ENCODE measurements around the gene LTB4R2.

The LTB4R2 gene

DNA sequence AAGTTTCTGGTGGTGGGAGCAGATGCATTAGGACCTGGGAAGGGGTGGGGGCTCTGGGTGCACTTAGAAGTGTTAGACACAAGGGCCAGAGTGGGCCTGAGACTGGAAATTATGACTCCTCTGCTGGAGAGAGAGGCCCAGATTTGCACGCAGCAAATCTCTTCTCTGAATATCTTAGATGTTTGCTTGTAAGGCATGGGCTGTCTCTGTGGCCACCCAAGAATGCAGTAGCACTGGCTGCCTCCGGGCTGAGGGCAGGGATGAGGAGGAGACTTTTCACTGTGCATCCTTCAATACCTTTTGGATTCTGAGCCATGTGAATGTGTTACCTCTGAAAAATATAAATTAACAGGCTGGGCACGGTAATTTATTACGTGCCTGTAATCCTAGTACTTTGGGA is 24.6 kb upstream of the LTB4R2 start:
- no peak for ATAC-seq
- TF ChIP-seq, protein P1, sequence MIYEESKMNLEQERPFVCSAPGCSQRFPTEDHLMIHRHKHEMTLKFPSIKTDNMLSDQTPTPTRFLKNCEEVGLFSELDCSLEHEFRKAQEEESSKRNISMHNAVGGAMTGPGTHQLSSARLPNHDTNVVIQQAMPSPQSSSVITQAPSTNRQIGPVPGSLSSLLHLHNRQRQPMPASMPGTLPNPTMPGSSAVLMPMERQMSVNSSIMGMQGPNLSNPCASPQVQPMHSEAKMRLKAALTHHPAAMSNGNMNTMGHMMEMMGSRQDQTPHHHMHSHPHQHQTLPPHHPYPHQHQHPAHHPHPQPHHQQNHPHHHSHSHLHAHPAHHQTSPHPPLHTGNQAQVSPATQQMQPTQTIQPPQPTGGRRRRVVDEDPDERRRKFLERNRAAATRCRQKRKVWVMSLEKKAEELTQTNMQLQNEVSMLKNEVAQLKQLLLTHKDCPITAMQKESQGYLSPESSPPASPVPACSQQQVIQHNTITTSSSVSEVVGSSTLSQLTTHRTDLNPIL (CRISPR knock-in tag; IDR thresholded peaks at IDR 0.05; ENCODE audit: low read depth): no peak
- no peak for TF ChIP-seq ZC3H10 (CRISPR knock-in tag; IDR thresholded peaks at IDR 0.05)
- TF ChIP-seq GLIS3 (CRISPR knock-in tag; IDR thresholded peaks at IDR 0.05): no peak
- no peak for TF ChIP-seq ESRRG (CRISPR knock-in tag; IDR thresholded peaks at IDR 0.05)
- TF ChIP-seq, protein P2, sequence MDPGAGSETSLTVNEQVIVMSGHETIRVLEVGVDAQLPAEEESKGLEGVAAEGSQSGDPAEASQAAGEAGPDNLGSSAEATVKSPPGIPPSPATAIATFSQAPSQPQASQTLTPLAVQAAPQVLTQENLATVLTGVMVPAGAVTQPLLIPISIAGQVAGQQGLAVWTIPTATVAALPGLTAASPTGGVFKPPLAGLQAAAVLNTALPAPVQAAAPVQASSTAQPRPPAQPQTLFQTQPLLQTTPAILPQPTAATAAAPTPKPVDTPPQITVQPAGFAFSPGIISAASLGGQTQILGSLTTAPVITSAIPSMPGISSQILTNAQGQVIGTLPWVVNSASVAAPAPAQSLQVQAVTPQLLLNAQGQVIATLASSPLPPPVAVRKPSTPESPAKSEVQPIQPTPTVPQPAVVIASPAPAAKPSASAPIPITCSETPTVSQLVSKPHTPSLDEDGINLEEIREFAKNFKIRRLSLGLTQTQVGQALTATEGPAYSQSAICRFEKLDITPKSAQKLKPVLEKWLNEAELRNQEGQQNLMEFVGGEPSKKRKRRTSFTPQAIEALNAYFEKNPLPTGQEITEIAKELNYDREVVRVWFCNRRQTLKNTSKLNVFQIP (CRISPR knock-in tag; IDR thresholded peaks at IDR 0.05; ENCODE audit: borderline replicate concordance, low read depth): no peak
- TF ChIP-seq, protein P3, sequence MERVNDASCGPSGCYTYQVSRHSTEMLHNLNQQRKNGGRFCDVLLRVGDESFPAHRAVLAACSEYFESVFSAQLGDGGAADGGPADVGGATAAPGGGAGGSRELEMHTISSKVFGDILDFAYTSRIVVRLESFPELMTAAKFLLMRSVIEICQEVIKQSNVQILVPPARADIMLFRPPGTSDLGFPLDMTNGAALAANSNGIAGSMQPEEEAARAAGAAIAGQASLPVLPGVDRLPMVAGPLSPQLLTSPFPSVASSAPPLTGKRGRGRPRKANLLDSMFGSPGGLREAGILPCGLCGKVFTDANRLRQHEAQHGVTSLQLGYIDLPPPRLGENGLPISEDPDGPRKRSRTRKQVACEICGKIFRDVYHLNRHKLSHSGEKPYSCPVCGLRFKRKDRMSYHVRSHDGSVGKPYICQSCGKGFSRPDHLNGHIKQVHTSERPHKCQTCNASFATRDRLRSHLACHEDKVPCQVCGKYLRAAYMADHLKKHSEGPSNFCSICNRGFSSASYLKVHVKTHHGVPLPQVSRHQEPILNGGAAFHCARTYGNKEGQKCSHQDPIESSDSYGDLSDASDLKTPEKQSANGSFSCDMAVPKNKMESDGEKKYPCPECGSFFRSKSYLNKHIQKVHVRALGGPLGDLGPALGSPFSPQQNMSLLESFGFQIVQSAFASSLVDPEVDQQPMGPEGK (CRISPR knock-in tag; IDR thresholded peaks at IDR 0.05; ENCODE audit: borderline replicate concordance): no peak
- no peak for TF ChIP-seq OSR1 (CRISPR knock-in tag; IDR thresholded peaks at IDR 0.05)
- no peak for TF ChIP-seq TCF4 (CRISPR knock-in tag; IDR thresholded peaks at IDR 0.05; ENCODE audit: borderline replicate concordance)
- no peak for TF ChIP-seq ZFP3 (CRISPR knock-in tag; IDR thresholded peaks at IDR 0.05)
- TF ChIP-seq ISL1 (CRISPR knock-in tag; IDR thresholded peaks at IDR 0.05): no peak
- TF ChIP-seq PPARA (CRISPR knock-in tag; IDR thresholded peaks at IDR 0.05; ENCODE audit: borderline replicate concordance): no peak

DNA sequence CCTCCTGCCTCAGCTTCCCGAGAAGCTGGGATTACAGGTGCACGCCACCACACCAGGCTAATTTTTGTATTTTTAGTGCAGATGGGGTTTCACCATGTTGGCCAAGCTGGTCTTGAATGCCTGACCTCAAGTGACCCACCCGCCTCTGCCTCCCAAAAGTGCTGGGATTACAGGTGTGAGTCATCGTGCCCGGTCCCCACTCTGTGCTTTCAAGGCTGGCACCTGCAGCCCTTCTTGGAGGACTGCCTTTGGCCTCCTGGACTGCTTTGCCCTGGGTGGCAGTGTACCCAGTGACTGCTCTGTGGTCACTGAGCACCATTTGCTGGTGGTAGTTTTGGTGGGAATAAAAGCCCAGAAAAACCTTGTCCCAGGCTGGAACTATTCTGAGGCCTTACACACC is 22.9 kb upstream of the LTB4R2 start:
- no peak for TF ChIP-seq ISL1 (CRISPR knock-in tag; IDR thresholded peaks at IDR 0.05)
- TF ChIP-seq, protein P4, sequence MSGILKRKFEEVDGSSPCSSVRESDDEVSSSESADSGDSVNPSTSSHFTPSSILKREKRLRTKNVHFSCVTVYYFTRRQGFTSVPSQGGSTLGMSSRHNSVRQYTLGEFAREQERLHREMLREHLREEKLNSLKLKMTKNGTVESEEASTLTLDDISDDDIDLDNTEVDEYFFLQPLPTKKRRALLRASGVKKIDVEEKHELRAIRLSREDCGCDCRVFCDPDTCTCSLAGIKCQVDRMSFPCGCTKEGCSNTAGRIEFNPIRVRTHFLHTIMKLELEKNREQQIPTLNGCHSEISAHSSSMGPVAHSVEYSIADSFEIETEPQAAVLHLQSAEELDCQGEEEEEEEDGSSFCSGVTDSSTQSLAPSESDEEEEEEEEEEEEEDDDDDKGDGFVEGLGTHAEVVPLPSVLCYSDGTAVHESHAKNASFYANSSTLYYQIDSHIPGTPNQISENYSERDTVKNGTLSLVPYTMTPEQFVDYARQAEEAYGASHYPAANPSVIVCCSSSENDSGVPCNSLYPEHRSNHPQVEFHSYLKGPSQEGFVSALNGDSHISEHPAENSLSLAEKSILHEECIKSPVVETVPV (CRISPR knock-in tag; IDR thresholded peaks at IDR 0.05): no peak
- no peak for TF ChIP-seq OSR1 (CRISPR knock-in tag; IDR thresholded peaks at IDR 0.05)
- no peak for TF ChIP-seq RARB (CRISPR knock-in tag; IDR thresholded peaks at IDR 0.05)
- TF ChIP-seq PPARA (CRISPR knock-in tag; IDR thresholded peaks at IDR 0.05; ENCODE audit: borderline replicate concordance): no peak
- TF ChIP-seq, protein P1 (CRISPR knock-in tag; IDR thresholded peaks at IDR 0.05; ENCODE audit: low read depth): no peak
- no peak for TF ChIP-seq ESRRG (CRISPR knock-in tag; IDR thresholded peaks at IDR 0.05)
- no peak for TF ChIP-seq SNAI2 (CRISPR knock-in tag; IDR thresholded peaks at IDR 0.05)
- TF ChIP-seq TCF4 (CRISPR knock-in tag; IDR thresholded peaks at IDR 0.05; ENCODE audit: borderline replicate concordance): no peak
- no peak for TF ChIP-seq BACH2 (CRISPR knock-in tag; IDR thresholded peaks at IDR 0.05; ENCODE audit: borderline replicate concordance)
- no peak for TF ChIP-seq TOX (CRISPR knock-in tag; IDR thresholded peaks at IDR 0.05; ENCODE audit: borderline replicate concordance)
- no peak for TF ChIP-seq ZNF8 (CRISPR knock-in tag; IDR thresholded peaks at IDR 0.05)
- no peak for TF ChIP-seq ARNTL (CRISPR knock-in tag; IDR thresholded peaks at IDR 0.05; ENCODE audit: borderline replicate concordance, low read depth)
- TF ChIP-seq GLIS3 (CRISPR knock-in tag; IDR thresholded peaks at IDR 0.05): no peak
- TF ChIP-seq CSDC2 (CRISPR knock-in tag; IDR thresholded peaks at IDR 0.05): no peak
- TF ChIP-seq, protein P3 (CRISPR knock-in tag; IDR thresholded peaks at IDR 0.05; ENCODE audit: borderline replicate concordance): no peak
- TF ChIP-seq, protein P2 (CRISPR knock-in tag; IDR thresholded peaks at IDR 0.05; ENCODE audit: borderline replicate concordance, low read depth): no peak
- no peak for TF ChIP-seq ZFP30 (CRISPR knock-in tag; IDR thresholded peaks at IDR 0.05)
- TF ChIP-seq ZC3H10 (CRISPR knock-in tag; IDR thresholded peaks at IDR 0.05): no peak
- ATAC-seq: no peak
